ENCODE results near the gene FIS1.

GRCh38 chr7:101218236-101219125, 26.4 kb downstream of the FIS1 start:
- no peak for TF ChIP-seq CTCF (IDR thresholded peaks at IDR 0.05)
- no peak for TF ChIP-seq POLR2A (IDR thresholded peaks at IDR 0.05)

Data from tibial nerve (tissue), 3 donors.